HG03460 (cell line): ENCODE measurements around the gene CRYGD.
"Not testable (repeated sequence)": the region's sequence is repeated elsewhere in the genome, so short reads cannot be mapped to it uniquely, and the experiment has no call there.

ENCODE experiments used
- ATAC-seq: cut with Tn5 transposase; IDR thresholded peaks from one replicate; pipeline ENCODE4 v1.9.1; 2021; ENCODE audit not compliant: unreplicated experiment

The CRYGD gene

GRCh38 chr2:208130712-208131110 is 6.4 kb upstream of the CRYGD start:
- no peak for ATAC-seq

DNA sequence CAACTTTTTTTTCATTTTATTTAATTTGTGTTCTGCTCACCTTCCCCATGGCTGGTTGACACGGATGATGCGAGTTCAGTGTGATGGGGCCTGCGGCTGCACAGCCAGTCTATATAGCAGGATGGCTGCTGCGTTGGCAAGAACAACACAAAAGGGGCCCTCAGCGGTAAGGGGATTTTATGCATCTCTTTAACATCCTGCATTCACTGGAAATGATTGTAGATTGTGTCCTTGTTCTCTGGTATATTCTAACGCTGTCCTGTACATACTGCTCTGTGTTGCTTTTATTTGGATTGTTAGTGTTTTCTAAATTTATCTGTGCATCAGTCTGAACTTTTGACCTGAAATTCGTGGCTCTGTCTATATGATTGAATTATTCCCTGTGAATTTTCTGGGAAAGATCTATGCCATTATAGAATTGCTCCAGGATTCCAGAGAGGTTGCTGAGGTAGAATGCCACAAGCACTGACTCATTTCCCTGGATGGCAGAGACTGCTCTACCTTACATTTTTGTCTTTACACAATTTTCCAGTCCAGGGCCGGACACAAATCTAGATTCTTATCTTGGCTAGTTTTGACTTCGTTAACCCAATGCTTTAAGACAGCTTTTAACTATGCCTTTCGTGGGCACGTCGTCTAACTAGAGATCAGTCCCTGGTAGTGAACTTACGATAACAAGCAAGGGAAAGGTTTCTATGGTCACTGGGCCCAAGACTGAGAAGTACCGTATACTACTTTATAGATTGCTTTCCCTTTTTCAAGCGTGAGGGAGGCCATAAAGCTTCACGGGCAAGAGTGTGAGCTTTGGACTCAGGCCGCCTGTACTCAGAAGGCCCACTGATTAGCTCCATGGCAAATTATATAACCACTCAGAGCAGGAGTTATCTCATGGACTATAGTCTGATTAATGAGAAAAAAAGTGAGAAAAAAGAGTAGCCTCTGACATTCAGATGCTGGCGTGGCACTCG is 5.7 kb upstream of the CRYGD start, which contains the start of gene CRYGC:
Gene CRYGC, minus strand, starts transcription at position 85 of the 968 bp plus-strand sequence. Its CDS starts 36 bp downstream, at position 49.
- no peak for ATAC-seq

DNA sequence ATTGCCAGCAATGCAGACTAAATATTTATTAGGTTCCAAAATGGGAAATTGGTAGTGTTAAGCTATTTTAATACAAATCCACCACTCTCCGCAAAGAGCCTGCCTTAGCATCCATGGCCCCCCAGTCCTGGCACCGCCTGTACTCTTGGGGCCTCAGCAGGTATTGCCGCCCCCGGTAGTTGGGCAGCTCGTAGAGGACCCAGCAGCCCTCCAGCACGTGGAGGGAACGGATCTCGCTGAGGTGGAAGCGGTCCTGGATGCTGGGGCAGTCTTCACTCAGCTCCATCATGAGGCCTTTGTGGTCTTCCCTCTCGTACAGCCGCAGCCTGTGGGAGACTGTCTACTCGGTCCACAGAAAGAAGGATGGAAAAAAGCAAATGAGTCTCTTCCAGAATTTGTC is 3.8 kb upstream of the CRYGD start:
- ATAC-seq = no peak

- ATAC-seq = no peak
Measured at GRCh38 chr2:208127090-208127489, 2.8 kb upstream of the CRYGD start.

DNA sequence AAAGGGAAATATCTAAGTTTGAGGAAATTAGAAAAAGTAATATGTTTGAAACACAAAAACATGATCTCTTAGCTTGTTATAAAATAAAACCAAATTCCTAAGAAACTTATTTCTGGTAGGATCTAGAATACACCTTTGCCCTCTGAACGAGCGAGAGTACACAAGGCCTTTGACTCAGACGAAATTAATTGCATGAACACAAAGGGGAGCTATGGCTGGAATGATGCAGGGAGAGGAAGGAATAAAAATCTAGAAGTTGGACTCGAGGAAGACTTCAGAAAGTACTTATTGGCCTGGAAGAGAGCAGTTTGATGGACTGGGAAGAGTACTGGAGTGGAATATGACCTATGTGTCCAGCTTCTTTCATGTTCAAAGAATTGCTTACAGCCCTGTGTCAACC is 927 bp upstream of the CRYGD start:
- no peak for ATAC-seq

DNA sequence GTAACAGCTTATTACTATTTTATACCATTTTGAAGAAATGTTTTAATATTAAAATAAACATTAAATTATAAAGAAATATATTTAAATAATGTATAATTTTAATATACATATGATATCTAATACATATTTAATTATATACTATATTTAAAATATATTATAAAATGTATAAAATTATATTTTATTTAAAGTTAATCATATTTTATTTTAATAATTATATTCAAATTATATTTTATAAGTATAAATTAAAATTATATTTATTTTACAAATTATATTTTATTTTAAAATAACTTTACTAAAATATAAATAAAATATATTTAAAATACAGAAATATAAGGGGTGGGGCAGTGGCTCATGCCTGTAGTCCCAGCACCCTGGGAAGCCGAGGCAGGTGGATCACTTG is 2.1 kb downstream of the CRYGD start:
- ATAC-seq = no peak

GRCh38 chr2:208118918-208119317 is 5.4 kb downstream of the CRYGD start:
- ATAC-seq = no peak

DNA sequence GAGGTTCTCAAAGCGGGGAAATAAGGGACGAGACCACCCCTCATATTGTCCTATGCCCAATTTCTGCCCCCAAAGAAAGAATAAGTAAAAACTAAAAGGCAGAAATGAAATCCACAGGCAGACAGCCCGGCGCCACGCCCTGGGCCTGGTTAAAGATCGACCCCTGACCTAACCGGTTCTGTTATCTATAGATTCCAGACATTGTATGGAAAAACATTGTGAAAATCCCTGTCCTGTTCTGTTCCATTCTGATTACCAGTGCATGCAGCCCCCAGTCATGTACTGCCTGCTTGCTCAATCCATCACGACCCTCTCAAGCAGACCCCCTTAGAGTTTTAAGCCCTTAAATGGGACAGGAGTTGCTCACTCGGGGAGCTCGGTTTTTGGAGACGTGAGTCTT is 6.9 kb downstream of the CRYGD start:
- ATAC-seq = not testable (repeated sequence)

GRCh38 chr2:208112969-208113368 is 11.4 kb downstream of the CRYGD start:
- ATAC-seq = no peak

- ATAC-seq = not testable (repeated sequence)
Measured at GRCh38 chr2:208112273-208112745, 12.0 kb downstream of the CRYGD start.

- no peak for ATAC-seq
Measured at GRCh38 chr2:208103616-208104015, 20.7 kb downstream of the CRYGD start.

- no peak for ATAC-seq
Measured at GRCh38 chr2:208101716-208102631, 22.4 kb downstream of the CRYGD start.

- no peak for ATAC-seq
Measured at GRCh38 chr2:208099682-208100470, 24.4 kb downstream of the CRYGD start.

- ATAC-seq = not testable (repeated sequence)
Measured at GRCh38 chr2:208098701-208099100, 25.6 kb downstream of the CRYGD start.

- ATAC-seq = no peak
Measured at GRCh38 chr2:208098267-208098666, 26.1 kb downstream of the CRYGD start.

GRCh38 chr2:208097801-208098200 is 26.5 kb downstream of the CRYGD start:
- ATAC-seq = no peak

DNA sequence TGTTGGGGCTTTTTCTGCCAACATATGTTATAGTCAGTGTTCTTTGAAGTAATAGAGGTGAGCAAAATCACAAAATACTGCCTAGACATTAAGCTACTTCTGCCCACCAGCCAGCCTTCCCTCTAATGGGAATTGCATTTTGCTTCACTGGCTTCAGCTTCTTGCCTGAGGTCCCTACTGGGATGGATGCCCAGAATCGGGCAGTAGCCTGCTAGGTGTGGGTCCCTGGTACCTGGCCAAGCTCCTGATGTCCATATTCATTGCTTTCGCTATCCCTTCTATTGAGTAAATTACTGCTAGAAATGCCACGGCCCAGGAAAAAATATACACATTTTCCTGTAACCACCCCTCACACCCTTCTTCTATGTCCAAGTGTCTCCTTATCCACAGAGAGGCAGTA is 27.0 kb downstream of the CRYGD start:
- no peak for ATAC-seq

DNA sequence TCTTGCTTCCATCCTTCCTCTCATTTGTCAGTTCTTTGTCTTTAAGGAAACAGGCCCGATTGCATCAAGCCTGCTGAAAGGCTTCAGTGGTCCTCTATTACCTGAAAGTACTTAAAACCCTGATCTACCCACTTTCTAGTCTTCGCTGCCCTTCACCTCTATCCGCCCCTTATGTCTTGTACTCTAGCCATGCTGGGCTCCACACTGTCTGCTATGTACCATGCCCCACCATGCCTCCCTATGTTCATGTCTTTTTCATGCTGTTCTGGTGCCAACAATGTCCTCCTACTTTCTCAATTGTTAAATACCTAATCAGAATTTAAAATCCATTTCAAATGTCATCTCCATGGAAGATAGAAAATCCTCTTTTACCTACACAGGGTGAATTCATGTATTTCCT is 28.2 kb downstream of the CRYGD start:
- no peak for ATAC-seq

DNA sequence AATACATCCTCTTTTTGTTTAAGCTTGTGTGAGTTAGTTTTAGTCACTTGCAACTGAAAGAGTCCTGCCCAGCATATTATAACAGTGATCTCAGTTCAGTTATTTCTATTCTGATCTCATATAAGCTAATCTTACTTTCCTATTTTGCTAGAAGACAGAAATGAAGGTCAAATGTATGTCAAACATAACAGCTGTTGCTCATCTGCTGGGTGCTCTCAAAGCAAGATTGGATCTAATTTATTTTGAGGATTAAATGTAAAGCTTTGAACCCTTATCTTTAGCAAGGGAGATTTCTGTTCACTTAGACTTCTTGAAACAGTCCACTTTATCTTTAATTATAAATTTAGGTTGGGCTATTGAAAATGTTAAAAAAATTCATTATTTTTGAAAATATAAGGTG is 31.2 kb downstream of the CRYGD start:
- no peak for ATAC-seq

DNA sequence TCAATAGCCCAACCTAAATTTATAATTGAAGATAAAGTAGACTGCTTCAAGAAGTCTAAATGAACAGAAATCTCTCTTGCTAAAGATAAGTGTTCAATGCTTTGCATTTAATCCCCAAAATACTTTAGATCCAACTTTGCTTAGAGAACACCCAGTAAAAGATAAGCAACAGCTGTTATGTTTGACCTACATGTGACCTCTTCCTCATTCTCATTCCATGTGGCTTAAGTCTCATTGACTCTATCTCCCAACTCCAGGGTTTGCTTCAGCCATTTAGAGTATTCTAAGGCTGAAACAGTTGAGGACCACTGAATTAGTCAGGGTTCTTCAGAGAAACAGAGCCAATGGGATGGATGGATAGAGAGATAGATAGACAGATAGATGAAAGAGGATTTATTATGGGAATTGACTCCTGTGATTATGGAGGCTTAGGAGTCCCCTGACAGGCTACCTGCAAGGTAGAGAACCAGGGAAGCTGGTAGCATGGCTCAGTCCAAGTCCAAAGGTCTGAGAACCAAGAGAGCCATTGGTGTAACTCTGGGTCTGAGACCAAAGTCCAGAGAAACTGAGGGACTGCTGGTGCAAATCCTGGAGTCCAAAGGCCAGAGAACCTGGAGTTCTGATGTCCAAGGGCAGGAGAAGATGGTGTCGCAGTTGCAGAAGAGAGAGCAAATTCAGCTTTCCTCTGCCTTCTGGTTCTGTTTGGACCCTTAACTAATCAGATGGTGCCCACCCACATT is 32.1 kb downstream of the CRYGD start:
- no peak for ATAC-seq
